ENCODE results near the gene MICAL3.

Gene MICAL3

GRCh38 chr22:17969701-17970113 lies 54.7 kb downstream of the MICAL3 start:
- DNase-seq (ENCODE audit: extremely low read depth, low read depth): no peak
- TF ChIP-seq CTCF (IDR thresholded peaks at IDR 0.05; ENCODE audit: low read depth, low read length, missing control alignments): no peak
- no peak overlapping the region for H3K4me3 ChIP-seq (replicated peaks; ENCODE audit: low read depth, low read length)

GRCh38 chr22:17968126-17968525 lies 56.2 kb downstream of the MICAL3 start:
- no peak for DNase-seq (ENCODE audit: extremely low read depth, low read depth)

GRCh38 chr22:17966403-17966717 lies 58.0 kb downstream of the MICAL3 start:
- no peak for DNase-seq (ENCODE audit: extremely low read depth, low read depth)
- TF ChIP-seq CTCF (IDR thresholded peaks at IDR 0.05; ENCODE audit: low read depth, low read length, missing control alignments): no peak
- no peak overlapping the region for H3K4me3 ChIP-seq (replicated peaks; ENCODE audit: low read depth, low read length)

More at GRCh38 chr22:17968126-17968525, 56.2 kb downstream of the MICAL3 start:
- no peak overlapping the region for H3K4me3 ChIP-seq (replicated peaks; ENCODE audit: low read depth, low read length)
- TF ChIP-seq CTCF (IDR thresholded peaks at IDR 0.05; ENCODE audit: low read depth, low read length, missing control alignments): no peak

DNA sequence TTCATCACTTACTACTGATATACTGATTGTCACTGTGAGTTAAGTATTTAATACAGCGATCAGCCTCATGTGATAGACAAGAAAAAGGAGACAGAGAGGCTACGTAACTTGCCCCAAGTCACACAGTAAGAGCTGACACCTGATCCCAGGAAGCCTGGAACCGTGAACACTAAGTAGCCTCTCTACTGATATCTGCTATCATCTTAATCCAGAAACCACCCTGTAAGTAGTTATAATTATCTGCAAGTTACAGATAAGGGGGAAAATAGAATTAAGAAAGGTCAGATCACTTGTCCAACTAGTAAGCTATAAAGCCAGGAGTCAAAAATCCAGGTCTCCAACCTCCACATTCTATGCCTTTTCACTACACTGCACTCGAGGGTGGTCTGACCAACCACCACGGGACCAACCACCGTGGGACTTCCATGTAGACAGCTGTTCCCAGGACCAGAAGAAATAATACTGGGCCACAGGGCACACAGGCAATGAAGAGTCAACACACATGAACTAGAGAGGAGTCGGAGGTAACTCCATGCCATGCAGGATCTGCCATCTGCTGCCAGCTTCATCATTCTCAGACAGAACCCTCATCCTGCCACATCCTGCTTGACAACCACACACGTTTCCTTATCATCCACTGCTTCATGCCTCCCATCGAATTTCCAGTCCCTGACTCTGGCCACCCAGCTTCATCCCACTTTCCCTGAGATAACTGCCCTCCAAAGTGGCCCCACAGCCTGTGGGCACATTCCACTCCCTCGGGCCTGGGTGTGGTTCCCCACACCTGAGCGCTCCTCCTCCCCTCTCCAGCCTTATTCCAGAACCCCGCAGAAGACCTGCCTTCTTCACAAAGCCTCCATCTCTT lies 58.6 kb downstream of the MICAL3 start:
- TF ChIP-seq CTCF (IDR thresholded peaks at IDR 0.05; ENCODE audit: low read depth, low read length, missing control alignments): no peak
- no peak for DNase-seq (ENCODE audit: extremely low read depth, low read depth)
- no peak overlapping the region for H3K4me3 ChIP-seq (replicated peaks; ENCODE audit: low read depth, low read length)

GRCh38 chr22:17964643-17965042 lies 59.7 kb downstream of the MICAL3 start:
- DNase-seq (ENCODE audit: extremely low read depth, low read depth): no peak
- H3K4me3 ChIP-seq (replicated peaks; ENCODE audit: low read depth, low read length): no peak overlapping the region
- no peak for TF ChIP-seq CTCF (IDR thresholded peaks at IDR 0.05; ENCODE audit: low read depth, low read length, missing control alignments)

GRCh38 chr22:17964156-17964555 lies 60.2 kb downstream of the MICAL3 start:
- H3K4me3 ChIP-seq (replicated peaks; ENCODE audit: low read depth, low read length): no peak overlapping the region
- TF ChIP-seq CTCF (IDR thresholded peaks at IDR 0.05; ENCODE audit: low read depth, low read length, missing control alignments): no peak
- no peak for DNase-seq (ENCODE audit: extremely low read depth, low read depth)

DNA sequence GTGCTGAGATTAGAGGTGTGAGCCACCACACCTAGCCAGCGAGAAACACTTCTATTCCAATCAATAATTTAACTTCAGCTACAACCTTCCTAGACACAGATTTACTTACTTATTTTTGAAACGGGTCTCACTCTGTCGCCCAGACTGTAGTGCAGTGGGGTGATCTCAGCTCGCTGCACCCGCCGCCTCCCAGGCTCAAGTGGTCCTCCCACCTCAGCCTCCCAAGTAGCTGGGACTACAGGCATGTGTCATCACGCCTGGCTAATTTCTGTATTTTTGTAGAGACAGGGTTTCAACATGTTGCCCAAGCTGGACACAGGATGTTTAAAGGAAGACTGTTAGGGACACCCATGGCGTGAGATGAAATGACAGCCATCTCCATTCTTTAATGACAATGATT lies 61.3 kb downstream of the MICAL3 start:
- no peak for DNase-seq (ENCODE audit: extremely low read depth, low read depth)
- H3K4me3 ChIP-seq (replicated peaks; ENCODE audit: low read depth, low read length): no peak overlapping the region
- no peak for TF ChIP-seq CTCF (IDR thresholded peaks at IDR 0.05; ENCODE audit: low read depth, low read length, missing control alignments)

All from HFF-Myc (cell line).